Activated CD8-positive, alpha-beta memory T cell treated with anti-CD3 and anti-CD28 coated beads for 1 hour (primary cell): ENCODE results near the gene CLDN10.
"Not testable (repeated sequence)": the region's sequence is repeated elsewhere in the genome, so short reads cannot be mapped to it uniquely, and the experiment has no call there.

ENCODE experiments used
- DNase-seq, 2 donors: peaks; one replicate each; pipeline ENCODE4 v3.0.0-alpha.2; 2020; ENCODE audit warnings: low read depth in 1 of 2; ENCODE audit errors: extremely low read depth in 1 of 2

The CLDN10 gene

DNA sequence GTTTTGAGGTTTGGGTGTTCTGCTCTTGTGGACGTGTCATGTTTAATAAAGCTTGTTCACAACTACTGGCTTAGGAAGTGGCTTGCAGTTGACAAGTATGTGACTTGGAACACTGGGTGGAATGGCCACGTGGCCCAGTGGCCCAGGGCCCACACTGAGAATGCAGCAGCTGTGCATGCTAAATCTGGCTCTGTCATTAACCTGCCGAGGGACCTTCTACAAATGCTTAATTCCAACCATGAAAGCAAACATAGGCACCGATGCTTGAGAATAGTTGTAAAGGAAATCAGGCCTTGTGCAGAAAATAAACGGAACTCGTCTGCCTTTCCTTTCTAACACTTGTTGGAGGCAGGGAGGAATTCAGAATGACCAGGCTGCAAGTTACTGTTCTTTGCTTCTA is 11.6 kb upstream of the CLDN10 start:
- DNase-seq = no peak

DNA sequence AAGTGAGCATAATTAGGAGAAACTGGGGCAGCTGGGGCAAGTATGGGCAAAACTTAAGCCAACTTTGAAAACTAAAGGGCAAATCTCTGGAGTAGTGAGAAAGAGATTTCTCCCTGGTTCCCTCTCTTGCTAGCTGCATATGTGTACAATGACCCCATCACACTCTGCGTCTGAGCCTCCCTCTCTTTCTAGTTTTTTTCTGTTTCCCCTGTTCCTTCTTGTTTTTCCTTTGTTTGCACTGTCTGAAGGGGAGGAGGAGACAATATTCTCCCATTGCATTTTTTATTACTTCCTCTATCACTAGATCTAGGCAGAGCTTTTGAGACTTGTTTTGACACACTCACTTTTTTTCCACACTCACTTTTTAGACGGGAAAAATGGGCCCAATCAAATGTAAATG is 11.2 kb upstream of the CLDN10 start:
- DNase-seq = no peak

DNA sequence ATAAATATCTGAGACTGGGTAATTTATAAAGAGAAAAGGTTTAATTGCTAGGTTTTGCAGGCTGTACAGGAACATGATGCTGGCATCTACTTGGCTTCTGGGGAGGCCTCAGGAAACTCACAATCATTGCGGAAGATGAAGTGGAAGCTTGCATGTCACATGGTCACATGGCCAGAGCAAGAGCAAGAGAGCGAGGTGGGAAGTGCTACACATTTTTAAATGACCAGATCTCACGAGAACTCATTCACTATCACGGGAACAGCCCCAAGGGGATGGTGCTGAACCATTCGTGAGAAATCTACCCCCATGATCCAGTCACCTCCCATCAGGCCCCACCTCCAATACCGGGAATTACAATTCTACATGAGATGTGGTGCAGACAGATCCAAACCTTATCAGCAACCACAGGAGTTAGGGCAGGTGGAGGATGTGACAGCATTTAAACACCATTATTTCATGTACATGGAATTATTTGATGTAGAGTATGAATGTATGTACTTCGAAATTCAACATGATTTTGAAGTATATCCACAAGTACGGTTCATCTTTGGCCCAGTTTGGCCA is 10.5 kb upstream of the CLDN10 start:
- no peak for DNase-seq

DNA sequence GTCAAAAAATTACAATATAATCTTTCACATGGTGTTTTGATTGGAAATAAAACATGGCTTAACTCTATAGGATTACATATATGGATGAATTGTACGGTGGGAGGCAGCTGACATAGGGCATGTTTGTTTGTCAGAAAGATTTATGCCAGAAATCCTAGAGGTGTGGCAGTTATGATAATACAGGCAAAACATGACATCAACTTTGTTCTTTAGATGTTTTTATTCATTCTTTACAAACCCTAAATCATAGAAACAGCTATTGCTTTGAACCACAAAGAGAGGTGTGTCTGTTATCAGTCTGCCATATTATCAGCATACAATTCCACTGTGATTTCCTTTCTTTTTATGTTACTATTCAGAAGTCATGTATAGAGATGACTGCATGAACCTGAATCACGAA is 8.2 kb upstream of the CLDN10 start:
- DNase-seq = no peak

DNA sequence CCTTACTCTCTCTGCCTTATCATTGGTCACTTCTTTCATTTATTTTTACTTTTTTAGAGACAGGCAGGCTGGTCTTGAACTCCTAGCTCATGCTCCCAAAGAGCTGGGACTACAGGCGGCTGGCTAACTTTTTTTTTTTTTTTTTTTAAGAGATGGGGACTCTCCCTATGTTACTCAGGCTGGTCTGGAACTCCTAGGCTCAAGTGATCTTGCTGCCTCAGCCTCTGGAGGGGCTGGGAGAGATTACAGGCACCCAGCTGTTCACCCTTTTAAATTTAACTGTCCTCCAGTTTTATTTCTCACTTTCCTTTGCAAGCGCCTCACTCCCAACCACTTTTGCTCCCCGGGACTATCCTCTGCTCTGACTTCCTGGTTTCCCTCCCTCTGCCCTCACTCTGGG is 5.6 kb upstream of the CLDN10 start:
- DNase-seq = no peak

DNA sequence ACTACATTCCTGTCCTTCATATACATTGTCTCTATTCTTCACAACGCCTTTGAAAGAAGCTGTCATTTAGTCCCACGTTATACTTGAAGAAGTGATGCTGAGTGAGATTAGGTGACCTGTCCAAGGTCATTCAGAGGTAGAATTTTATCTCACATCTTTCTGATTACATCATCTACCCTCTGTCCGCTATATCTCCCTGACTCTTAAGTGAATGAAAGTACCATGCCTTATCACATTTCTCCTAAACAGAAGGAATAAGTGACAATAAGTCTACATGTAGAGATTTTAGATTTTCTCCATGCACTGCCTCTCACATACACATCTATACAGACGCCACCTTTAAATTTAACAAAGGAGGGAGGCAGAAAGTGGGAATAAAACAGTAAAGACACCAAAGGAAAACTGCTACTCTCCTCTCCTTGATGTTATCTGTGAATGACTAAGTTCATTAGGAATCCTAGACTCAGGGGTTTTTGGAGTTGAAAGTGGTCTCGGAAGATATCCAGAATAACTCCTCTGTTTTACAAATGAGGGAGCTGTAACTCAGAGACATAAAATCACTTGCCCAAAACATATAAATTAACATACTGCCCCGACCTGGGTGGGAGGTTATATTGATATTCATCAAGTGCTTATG is 4.9 kb upstream of the CLDN10 start:
- DNase-seq = no peak

DNA sequence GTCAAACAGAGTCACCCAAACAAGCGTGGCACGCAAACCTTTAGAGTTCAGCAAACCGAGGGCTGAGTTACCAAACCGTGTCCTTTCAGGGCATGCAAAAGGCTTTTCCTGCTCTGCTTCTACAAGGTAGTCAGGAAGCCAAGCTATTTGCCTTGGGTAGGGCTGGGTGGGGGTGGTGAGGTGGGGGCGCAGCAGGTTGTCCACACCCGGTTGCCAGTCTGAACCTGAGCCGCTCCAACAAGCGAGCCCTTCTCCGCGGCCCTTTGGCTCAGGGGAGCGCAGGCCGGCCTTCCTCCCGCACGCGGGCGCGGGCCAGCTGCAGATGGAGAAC is 347 bp upstream of the CLDN10 start:
- no peak for DNase-seq

DNA sequence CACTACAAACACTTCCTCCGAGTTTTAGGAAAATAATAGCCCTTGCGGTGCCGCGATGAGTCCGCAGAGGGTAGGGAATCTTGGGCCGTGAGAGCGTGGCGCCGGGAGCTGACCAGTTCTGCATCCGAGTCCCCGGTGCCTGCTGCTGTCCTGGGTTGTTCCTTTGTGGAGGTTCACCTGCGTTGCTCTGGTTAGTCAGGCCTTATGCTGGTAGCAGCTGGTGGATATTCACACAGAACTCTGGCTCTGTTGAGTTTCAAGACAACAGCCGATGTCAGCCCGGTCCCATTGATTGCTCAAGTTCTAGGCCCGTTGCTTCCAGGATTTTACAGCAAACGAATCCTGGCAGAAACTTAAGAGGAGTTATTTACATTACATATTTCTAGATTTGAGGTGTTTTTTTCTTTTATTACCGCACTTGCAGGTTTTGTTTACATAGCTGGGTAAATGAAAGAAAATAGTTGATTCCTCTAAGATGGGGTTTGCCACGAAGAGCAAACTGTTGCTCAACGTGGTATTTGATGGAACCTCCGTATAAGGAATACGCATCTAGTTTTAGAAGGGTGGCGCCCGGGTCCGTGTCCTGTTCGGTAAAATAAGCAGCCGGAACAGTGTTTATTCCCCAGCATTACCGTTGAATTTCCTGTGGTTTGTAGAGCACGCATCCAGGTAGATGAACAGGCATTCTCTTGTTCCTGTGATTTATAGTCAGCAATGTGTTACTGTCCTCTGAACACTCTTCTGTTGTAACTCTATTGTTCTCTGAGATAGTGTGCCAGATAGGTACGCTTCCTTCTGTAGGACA is 1.3 kb downstream of the CLDN10 start:
- DNase-seq = no peak

DNA sequence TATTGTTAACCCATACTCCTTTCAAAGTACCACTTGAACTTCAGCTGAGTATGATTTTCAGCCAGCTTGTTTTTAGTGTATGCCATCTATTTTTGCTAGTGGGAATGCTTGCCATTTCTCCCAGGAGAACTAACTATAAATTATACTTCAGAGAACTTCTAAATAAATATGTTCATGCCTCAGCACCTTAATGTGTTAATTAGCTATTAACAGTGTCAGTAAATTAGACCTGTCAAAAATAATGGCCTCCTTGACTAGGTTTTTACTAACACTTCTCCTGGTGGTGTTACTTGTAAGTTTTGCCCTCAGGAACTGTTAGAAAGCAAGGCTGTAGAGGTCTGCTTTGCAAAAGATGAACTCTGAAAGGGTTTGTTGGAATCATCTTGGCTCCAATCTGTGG is 4.5 kb downstream of the CLDN10 start:
- DNase-seq = no peak

DNA sequence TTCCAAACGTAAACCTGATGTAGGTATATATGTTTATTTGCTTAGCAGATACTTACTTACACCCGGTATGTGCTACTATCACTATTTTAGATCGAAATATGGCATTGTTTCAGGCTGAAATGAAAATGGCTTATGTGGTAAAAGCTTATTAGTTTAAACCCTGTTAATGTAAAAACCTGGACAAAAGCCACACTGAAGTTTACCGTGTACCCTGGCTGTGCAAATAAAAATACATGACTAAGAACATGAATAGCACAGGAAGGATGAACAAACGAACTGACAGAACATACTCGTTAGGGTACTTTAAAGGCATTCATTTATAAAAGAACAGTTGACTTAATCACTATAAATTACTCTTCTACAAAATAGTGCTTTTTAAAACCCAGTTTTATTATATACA is 6.6 kb downstream of the CLDN10 start:
- DNase-seq = no peak

DNA sequence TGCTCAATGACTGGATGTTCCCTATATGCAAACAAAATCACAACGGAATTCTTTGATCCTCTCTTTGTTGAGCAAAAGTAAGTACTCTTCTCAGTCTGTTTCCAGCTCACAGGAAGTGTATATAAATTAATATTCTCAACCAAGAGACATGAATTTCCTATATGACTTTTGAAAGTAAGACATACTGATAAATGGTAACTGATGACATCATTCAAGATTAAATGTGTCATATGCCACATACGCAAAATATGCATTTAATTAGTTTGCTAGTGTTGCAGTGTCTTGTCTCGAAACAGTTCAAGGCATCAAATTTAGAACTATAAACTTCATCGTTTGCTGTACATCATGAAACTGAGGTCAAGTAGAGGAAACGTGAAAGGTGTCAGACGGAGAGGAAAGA is 7.9 kb downstream of the CLDN10 start:
- DNase-seq = no peak

DNA sequence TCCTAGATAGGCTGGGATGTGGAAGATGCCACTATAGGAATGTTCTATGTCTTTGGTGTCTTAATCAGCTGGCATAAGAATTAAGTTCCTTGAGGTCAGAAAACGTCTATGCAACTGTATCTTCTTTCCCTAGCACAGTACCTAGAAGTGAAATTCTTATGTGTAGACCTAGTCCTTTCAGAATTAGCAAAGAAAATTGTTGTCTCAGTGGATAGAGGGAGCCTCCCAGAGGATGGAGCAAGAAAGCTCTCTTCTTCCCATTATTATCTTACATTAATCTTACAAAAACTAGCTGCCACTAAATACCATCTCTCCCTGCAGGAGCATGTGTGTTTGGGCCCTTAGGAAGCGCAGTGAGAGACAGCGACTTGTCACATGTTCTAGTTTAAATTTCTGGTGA is 11.6 kb downstream of the CLDN10 start:
- DNase-seq = no peak

DNA sequence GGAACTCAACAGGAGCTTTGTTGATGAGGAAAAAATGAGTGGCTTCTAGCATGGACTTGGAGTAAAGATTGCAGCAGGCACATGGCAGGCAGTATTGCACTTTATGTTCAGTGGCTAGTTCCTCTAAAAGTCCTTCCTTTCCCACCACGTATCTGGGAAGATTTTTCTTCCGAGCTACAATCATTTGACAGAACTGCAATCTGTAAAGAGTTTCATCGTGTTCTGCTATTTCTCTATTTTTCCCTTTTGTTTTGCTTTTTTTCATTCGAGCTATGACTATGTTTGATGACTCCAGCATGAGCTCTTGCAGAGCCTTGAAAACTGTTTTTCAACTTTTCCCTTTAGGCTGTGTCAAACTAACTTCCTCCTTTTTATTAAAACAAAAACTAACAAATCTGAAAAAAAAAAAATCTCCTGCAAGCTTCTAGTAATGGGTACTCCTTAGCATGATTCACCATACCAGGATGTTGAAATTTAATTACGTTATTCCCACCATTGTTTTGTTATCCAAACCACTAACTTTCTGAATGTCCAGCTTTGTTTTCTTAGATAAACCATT is 12.3 kb downstream of the CLDN10 start:
- no peak for DNase-seq

DNA sequence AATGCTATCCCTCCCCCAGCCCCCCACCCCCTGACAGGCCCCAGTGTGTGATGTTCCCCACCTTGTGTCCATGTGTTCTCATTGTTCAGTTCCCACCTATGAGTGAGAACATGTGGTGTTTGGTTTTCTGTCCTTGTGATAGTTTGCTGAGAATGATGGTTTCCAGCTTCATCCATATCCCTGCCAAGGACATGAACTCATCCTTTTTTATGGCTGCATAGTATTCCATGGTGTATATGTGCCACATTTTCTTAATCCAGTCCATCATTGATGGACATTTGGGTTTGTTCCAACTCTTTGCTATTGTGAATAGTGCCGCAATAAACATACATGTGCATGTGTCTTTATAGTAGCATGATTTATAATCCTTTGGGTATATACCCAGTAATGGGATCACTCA is 13.2 kb downstream of the CLDN10 start:
- not testable (repeated sequence) for DNase-seq

DNA sequence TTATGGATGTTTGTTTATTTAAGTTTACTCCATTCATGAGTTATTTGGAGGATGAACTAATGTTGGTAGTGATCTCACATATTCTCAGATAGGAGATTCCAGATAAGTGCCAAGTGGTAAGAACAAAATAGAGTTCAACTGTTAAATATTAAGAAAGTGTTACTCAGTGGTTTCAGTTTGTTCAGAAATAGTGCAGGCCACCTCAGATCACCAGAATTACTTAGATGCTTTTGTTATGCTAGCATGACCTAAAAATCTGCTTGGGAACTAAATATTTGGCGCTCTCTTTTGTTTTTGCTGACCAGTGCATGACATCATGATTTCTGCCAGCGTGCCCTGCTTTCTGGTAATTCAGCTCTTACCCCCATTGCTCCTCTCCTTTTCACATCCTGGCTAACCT is 15.6 kb downstream of the CLDN10 start:
- no peak for DNase-seq

DNA sequence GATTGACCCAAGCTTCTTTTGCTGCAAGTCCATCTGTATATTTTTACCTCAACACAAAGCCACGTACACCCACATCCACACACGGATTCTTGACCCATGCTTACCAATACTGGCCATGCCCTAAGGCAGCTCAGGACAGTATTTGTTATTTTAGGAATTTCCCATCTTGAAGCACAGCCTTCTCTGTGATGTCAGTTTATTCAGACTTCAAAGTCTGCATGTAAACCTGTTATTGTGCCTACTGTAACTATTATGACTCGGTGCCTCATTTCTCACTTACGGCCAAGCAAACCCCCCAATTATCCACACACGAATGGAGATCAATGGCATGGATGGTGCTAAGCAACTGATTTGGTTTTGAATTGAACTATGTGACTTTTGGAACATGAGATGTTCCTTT is 17.5 kb downstream of the CLDN10 start:
- DNase-seq = no peak

DNA sequence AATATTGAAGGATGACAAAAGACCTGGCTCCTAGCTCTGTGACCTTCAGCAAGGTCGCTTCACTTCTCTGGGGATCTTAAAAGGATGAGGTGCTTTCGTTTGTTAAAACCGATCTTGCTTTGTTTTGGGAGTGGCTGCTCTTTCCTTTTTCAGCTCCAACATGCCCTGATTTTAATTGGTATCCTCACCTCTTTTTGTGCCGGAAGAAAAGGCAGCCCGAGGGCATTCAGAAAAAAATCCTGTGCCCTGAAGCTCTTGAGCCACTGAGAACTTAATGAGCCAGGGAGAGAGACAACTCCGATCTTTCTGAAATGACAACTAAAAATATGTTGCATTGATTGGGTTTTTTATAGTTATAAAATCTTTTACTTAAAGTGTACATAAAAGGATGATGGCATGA is 19.4 kb downstream of the CLDN10 start:
- no peak for DNase-seq

DNA sequence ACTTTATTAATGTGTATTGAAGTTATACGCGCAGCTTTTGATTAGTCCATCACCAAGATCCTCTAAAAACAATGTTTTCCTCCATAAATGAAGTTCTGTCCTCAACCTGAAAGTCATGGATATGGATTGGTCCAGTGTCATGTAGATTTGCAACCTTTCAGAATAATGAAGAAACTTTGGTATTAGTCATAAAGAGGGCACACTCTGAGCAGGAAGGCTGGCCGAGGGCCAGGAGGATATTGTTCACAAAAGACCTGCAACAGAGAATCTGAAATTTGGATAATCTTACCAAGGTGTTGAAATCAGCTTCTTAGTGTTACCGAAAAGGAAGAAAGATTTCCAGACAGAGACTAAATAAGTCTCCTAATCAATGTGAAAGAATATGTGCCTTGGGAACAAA is 20.7 kb downstream of the CLDN10 start:
- no peak for DNase-seq

DNA sequence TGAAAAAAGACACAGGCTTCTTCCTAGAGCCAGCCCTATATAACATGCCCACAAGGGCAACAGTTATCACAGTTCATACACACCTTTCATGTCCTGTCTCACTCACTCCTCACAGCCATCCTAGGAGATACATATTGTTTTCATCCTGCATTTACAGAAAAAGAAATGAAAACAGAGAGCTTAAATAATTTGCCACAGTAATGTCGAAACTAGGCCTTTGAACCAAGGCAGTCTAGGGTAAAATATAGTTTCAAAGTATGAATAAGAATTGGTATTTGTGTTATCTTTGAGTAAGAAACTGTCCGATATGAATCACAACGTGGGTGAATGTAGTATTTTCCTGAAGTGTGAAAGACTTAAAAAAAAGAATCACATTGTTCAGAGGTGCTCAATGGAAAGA is 26.8 kb downstream of the CLDN10 start:
- no peak for DNase-seq

DNA sequence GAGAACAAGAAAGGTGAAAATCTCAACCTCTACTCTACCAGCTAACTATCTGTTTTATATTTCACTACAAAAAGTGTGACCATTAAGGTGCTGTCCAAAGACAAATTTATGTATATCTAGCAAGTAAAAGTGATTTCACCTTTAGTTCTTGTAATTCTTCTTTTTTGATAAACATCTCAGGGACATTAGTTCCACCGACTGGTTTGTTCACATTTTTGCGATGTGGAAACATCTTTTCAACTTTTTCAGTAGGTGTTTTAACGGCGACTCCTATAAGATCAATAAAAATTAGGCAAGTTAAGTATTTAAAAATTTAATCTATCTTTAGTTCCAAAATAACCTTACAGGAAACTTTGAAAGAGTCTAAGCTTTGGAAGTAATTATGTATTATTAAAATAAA is 33.3 kb downstream of the CLDN10 start:
- no peak for DNase-seq

DNA sequence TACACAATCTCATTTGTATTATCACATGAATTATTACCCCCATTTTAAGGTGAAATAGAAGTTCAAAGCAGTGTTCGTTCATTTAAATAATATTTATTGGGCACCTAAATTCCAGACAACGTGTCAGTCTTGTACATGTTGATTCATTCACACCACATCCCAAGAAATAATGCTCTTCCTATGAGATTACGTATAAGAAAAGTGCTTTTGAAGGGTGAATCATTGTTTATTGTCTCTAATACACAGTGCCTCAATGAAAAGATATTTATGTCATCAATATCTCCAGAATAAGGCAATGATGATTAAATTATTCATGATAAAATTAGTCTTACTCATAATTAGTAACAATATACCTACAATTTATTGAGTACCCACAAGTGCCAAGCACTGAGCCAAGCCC is 35.6 kb downstream of the CLDN10 start:
- DNase-seq = no peak

DNA sequence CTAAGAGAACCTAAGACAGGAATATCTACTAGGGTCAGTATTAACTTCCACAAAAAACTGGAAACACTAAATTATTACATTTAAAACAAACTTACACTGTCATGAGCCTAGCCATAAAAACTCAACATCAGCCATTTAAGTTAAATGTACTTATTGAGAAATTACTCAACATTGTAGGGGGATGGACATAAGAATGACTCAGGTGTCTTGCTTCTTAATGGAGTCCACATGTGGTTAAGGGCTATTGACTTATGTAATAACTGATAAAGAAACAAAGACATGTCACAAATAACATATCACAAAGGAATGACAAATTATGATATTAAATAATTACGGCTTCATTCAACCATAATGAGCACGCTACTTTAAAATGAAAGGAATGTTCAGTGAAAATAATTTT is 36.2 kb downstream of the CLDN10 start:
- DNase-seq = no peak
